HG02938 (cell line): ENCODE data around the gene CAPN12.
"Not testable (repeated sequence)": the region's sequence is repeated elsewhere in the genome, so short reads cannot be mapped to it uniquely, and the experiment has no call there.

Experiments used
- ATAC-seq: cut with Tn5 transposase; IDR thresholded peaks from one replicate; pipeline ENCODE4 v1.9.1; 2021; ENCODE audit warnings: mild to moderate bottlenecking, moderate library complexity; ENCODE audit not compliant: unreplicated experiment

Gene CAPN12

DNA sequence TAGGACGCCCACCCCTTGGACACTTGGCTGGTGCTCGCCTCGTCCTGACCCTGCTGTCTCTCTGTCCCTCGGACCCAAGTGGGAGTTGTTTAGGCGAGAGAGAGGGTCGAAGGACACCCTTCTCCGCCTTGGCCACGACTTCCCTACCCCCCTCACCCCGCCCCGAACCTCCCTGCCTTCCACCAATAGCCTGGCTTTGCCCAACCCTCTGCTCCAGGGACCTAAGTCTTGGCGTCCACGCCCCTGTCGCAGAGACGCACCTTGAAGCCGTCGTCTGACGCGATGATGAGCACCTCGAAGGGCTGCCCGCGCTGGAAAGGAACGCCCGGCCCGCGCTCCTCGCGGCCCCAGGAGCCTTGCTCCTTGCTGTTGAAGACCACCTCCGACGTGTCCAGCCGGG, 27.3 kb upstream of the CAPN12 start:
- ATAC-seq: not testable (repeated sequence)

DNA sequence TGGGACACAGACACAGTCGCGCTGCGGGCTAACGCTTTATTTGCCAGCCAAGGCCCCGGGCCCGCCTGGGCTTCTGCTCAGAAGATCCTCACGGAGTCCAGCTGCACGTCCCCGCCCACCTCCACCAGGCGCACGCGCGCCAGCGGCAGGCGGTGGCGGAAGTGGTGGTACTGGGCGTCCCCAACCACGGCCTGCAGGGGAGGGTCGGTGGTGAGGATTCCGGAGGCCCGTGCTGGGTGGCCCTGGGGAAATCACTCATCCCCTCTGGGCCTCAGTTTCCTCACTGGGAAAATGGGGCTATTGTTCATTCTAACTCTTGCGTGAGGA, 26.6 kb upstream of the CAPN12 start:
- ATAC-seq: not testable (repeated sequence)

DNA sequence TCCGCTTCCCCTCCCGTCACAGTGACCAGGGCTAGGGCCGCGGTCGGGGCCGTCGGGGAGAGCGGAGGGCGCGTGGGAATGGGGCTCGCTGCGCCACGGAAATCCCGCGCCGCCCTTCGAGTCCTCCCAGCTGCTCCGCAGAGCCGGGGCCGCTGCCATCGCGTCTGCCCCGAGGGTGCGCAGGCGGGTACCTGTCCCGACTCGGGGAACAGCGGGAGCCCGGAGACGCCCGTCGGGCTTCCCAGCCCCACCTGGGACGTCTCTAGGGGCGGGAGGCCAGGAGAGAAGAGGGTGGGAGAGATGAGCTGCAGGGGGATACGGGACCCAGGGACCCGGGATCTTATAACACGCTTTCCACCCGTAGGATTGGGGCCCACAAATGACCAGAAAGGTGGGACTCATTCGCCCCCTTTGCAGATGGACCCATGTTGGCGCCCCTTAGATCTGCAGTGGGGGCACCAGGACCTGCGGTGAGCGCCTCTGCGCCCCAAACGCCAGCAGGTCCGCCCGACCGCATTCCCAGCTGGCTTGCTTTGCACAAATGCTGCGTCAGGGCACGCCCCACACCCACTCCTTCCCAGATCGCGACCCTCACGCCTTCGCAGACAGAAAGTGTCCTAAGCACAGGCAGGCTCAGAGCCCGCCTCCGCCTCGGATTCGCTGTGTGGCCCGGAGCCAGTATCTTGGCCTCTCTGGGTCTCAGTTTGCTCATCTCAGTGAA, 26.1 kb upstream of the CAPN12 start:
- ATAC-seq: not testable (repeated sequence)

DNA sequence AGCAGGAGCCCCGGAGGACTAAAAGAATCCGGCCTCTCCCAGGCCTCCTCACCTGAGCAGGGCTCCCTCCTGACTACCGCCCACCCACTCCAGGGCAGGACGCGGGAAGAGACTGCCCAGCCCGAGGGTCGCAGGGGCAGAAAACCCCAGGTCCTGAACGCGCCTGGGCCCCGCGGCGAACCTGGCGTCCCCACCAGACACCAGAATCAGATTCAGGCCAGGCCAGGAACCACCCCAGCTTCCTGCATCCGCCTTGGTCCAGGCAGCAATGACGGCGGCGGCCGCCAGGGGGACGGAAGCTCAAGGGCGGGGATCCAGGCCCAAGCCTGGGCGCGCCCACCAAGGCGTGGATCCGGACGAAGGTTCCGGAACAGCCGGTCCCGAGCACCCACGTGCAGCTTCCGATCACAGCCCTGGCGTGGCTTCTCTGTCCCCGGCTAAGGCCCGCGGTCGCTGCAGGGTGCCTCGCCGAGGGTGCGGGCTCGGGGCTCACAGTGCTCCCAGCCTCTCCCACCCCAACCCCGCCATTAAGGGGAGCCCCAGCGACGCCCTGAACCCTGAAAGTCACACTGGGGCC, 25.4 kb upstream of the CAPN12 start:
- ATAC-seq: no peak

- ATAC-seq: no peak
Observed at GRCh38 chr19:38766276-38767047, 22.2 kb upstream of the CAPN12 start.

DNA sequence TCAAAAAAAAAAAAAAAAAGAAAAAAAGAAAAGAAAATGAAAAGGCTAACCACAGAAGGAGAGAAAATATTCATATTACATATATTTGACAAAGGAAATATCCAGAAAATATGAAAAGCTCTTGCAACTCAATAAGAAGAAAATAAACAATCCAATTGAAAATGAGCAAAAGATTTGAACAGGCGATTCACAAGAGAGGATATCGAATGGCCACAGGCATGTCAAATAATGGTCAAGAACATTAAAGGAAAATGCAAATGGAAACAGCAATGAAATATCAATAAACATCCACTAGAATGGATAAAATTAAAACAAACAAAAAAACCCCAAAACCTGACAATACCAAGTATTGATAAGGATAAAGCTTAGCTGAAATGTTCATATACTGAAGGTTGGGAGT, 20.9 kb upstream of the CAPN12 start:
- no peak for ATAC-seq

GRCh38 chr19:38763795-38764220, 19.5 kb upstream of the CAPN12 start:
- no peak for ATAC-seq

DNA sequence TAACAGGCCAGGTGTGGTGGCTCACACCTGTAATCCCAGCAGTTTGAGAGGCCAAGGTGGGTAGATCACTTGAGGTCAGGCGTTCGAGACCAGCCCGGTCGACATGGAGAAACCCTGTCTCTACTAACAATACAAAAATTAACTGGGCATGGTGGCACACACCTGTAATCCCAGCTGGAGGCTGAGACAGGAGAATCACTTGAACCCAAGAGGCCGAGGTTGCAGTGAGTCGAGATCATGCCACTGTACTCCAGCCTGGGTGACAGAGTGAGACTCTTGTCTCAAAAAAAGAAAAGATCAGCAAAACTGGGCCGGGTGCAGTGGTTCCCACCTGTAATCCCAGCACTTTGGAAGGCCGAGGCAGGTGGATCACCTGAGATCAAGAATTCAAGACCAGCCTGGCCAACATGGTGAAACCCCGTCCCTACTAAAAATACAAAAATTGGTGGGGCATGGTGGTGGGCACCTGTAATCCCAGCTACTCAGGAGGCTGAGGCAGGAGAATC, 17.7 kb upstream of the CAPN12 start:
- not testable (repeated sequence) for ATAC-seq

- not testable (repeated sequence) for ATAC-seq
Observed at GRCh38 chr19:38760805-38761517, 16.7 kb upstream of the CAPN12 start.

- ATAC-seq: no peak
Observed at GRCh38 chr19:38759590-38760003, 15.3 kb upstream of the CAPN12 start.

GRCh38 chr19:38754196-38754595, 9.9 kb upstream of the CAPN12 start:
- ATAC-seq: not testable (repeated sequence)

DNA sequence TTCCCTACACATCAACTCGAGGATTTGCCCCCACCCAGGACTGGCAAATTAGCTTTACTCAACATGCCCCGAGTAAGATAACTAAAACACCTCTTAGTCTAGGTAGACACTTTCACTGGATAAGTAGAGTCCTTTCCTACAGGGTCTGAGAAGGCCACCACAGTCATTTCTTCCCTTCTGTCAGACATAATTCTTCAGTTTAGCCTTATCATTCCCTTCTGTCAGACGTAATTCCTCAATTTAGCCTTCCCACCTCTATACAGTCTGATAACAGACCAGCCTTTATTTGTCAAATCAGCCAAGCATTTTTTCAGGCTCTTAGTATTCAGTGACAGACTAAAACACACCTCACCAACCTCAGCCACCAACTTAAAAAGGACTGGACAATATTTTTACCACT, 9.5 kb upstream of the CAPN12 start:
- ATAC-seq: not testable (repeated sequence)

DNA sequence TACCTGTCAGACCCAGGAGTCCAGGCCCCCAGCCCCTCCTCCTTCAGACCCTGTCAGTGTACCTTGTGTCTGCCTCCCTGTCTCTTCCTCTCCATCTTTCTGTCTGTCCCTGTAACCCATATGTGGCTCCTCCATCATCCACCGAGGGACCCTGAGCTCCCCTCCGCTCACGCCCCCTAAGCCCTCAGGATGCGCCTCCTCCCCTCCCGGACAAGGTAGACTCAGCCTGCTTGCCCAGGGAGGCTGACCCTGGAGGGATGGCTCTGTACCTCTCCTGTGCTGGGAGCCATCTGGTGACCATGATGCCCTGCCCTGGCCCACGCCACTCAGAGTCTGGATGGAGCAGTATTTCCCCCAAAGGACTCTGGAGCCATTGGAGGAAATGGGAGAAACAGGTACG, 1.0 kb upstream of the CAPN12 start:
- ATAC-seq: no peak

- ATAC-seq: no peak
Observed at GRCh38 chr19:38744874-38745273, 600 bp upstream of the CAPN12 start.

- ATAC-seq: no peak
Observed at GRCh38 chr19:38743394-38744297, 628 bp downstream of the CAPN12 start.

GRCh38 chr19:38742906-38743305, 1.4 kb downstream of the CAPN12 start:
- ATAC-seq: no peak

DNA sequence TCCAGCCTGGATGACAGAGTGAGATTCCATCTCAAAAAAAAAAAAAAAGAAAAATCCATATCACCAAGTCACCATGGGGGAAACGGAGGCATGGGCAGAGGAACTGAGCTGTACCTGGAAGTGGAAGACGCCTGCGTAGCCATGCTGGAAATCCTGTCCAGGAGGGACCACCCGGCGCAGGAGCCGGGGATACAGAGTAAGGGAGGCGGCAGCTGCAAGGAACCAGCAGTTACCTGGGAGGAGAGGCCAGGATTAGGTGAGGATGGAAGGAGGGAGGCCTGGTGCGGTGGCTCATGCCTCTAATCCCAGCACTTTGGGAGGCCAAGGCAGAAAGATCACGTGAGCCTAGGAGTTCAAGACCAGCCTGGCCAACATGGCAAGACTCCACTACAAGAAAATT, 2.0 kb downstream of the CAPN12 start:
- ATAC-seq: no peak

GRCh38 chr19:38741670-38742069, 2.6 kb downstream of the CAPN12 start:
- no peak for ATAC-seq

GRCh38 chr19:38740932-38741331, 3.3 kb downstream of the CAPN12 start:
- no peak for ATAC-seq

GRCh38 chr19:38740257-38740592, 4.0 kb downstream of the CAPN12 start:
- no peak for ATAC-seq
